Effector memory CD8-positive, alpha-beta T cell (primary cell): Measurements from ENCODE around the gene WHAMM.
A peak's percentile ranks its signal among the peaks of the same experiment; 100 is the strongest.
"Not testable (repeated sequence)": the region's sequence is repeated elsewhere in the genome, so short reads cannot be mapped to it uniquely, and the experiment has no call there.

Experiments used
- ATAC-seq: fragments of 150-1000 bp; cut with Tn5 transposase; replicated peaks from 2 replicates; pipeline ENCODE4 v1.10.0; 2021; ENCODE audit warnings: mild to moderate bottlenecking, moderate library complexity
- DNase-seq, 3 experiments: peaks; one replicate each; pipeline ENCODE4 v3.0.0; 2021
- H3K27ac Mint-ChIP-seq, 2 donors: one replicate each; pipeline ENCODE4 v1.8.0; 2022; ENCODE audit warnings: mild to moderate bottlenecking in 2 of 2, mixed read lengths in 2 of 2, moderate library complexity in 2 of 2
- H3K27me3 Mint-ChIP-seq, 2 donors: one replicate each; pipeline ENCODE4 v1.8.0; 2022; ENCODE audit warnings: mixed read lengths in 2 of 2
- H3K36me3 Mint-ChIP-seq: one replicate; pipeline ENCODE4 v1.8.0; 2022; ENCODE audit warnings: mild to moderate bottlenecking, moderate library complexity, mixed read lengths; ENCODE audit not compliant: insufficient read depth
- H3K4me1 Mint-ChIP-seq, 2 donors: one replicate each; pipeline ENCODE4 v1.8.0; 2022; ENCODE audit warnings: low read depth in 2 of 2, mixed read lengths in 2 of 2
- H3K4me3 Mint-ChIP-seq, 2 donors: one replicate each; pipeline ENCODE4 v1.8.0; 2022; ENCODE audit warnings: mild to moderate bottlenecking in 2 of 2, mixed read lengths in 2 of 2, moderate library complexity in 2 of 2
- H3K9me3 Mint-ChIP-seq, 2 donors: one replicate each; pipeline ENCODE4 v1.8.0; 2022; ENCODE audit warnings: mixed read lengths in 2 of 2
- total RNA-seq, 9 experiments: gene quantifications; one replicate each; lab custom pipeline; 2026; lab: John Stamatoyannopoulos, UW

Gene WHAMM
- 22.3 to 200 (median 64.0) reads per million in 9 experiments for total RNA-seq

GRCh38 chr15:82809308-82810060, at the start of gene WHAMM:
Gene WHAMM (plus strand): TSS chr15:82809628. CDS start chr15:82809727, 99 bp downstream.
- Mint-ChIP-seq H3K27me3 (no peaks in the 10 kb centered on the region), H3K27ac (peak within 1 kb of the TSS; percentile 97), H3K36me3 (peaks cover 47% of the 10 kb centered on the region), H3K9me3 (no peaks in the 10 kb centered on the region), H3K4me1 (peaks cover 20 to 40% of the 10 kb centered on the region in 2 donors), H3K4me3 (peak within 1 kb of the TSS; percentile 86 to 90)
- ATAC-seq (peak; percentile 90), DNase-seq (peak; percentile 93 to 95 (median 94))

GRCh38 chr15:82763361-82764116, 45.9 kb upstream of the WHAMM start:
- H3K27ac Mint-ChIP-seq = no peak overlapping the region
- H3K4me3 Mint-ChIP-seq = no peak overlapping the region

GRCh38 chr15:82764117-82764490, 45.3 kb upstream of the WHAMM start:
- peaks cover 3% of the 10 kb centered on the region for H3K36me3 Mint-ChIP-seq
- ATAC-seq (no peak), DNase-seq (no peak)
- no peaks in the 10 kb centered on the region for H3K27me3 Mint-ChIP-seq
- no peak overlapping the region for H3K27ac Mint-ChIP-seq
- peaks cover 3 to 9% of the 10 kb centered on the region in 2 donors for H3K4me1 Mint-ChIP-seq
- H3K4me3 Mint-ChIP-seq = no peak overlapping the region
- H3K9me3 Mint-ChIP-seq = no peaks in the 10 kb centered on the region

More at GRCh38 chr15:82763361-82764116, 45.9 kb upstream of the WHAMM start:
- DNase-seq = no peak
- Mint-ChIP-seq H3K27me3 (no peaks in the 10 kb centered on the region), H3K9me3 (no peaks in the 10 kb centered on the region), H3K36me3 (peaks cover 4% of the 10 kb centered on the region), H3K4me1 (peaks cover 4 to 11% of the 10 kb centered on the region in 2 donors)
- no peak for ATAC-seq

GRCh38 chr15:82764740-82765139, 44.7 kb upstream of the WHAMM start:
- H3K4me3 Mint-ChIP-seq = no peak overlapping the region
- ATAC-seq = no peak
- H3K4me1 Mint-ChIP-seq = peaks cover 3 to 8% of the 10 kb centered on the region in 2 donors
- H3K9me3 Mint-ChIP-seq = no peaks in the 10 kb centered on the region
- H3K27ac Mint-ChIP-seq = peak overlapping the region in 1 of 2 donors; percentile 77
- H3K27me3 Mint-ChIP-seq = no peaks in the 10 kb centered on the region
- DNase-seq = no peak
- peaks cover 3% of the 10 kb centered on the region for H3K36me3 Mint-ChIP-seq

GRCh38 chr15:82766201-82766600, 43.2 kb upstream of the WHAMM start:
- not testable (repeated sequence) for H3K27me3 Mint-ChIP-seq, ATAC-seq, H3K4me3 Mint-ChIP-seq, H3K27ac Mint-ChIP-seq, H3K4me1 Mint-ChIP-seq, DNase-seq, H3K36me3 Mint-ChIP-seq, H3K9me3 Mint-ChIP-seq

GRCh38 chr15:82767163-82767829, 42.1 kb upstream of the WHAMM start:
- Mint-ChIP-seq H3K9me3 (no peaks in the 10 kb centered on the region), H3K4me1 (peaks cover 0 to 3% of the 10 kb centered on the region in 2 donors), H3K36me3 (peaks cover 3% of the 10 kb centered on the region), H3K4me3 (no peak overlapping the region), H3K27ac (peak overlapping the region in 1 of 2 donors; percentile 2), H3K27me3 (peaks cover 0 to 10% of the 10 kb centered on the region in 2 donors)
- ATAC-seq (no peak), DNase-seq (no peak)

- no peak overlapping the region for H3K4me3 Mint-ChIP-seq
- peaks cover 3% of the 10 kb centered on the region for H3K36me3 Mint-ChIP-seq
- no peaks in the 10 kb centered on the region for H3K9me3 Mint-ChIP-seq
- ATAC-seq (no peak), DNase-seq (no peak)
- peaks cover 0 to 3% of the 10 kb centered on the region in 2 donors for H3K4me1 Mint-ChIP-seq
- H3K27me3 Mint-ChIP-seq = peaks cover 0 to 16% of the 10 kb centered on the region in 2 donors
- H3K27ac Mint-ChIP-seq = no peak overlapping the region
Measured at GRCh38 chr15:82768414-82769054, 40.9 kb upstream of the WHAMM start.

- DNase-seq = no peak
- peaks cover 0 to 16% of the 10 kb centered on the region in 2 donors for H3K27me3 Mint-ChIP-seq
- peaks cover 0 to under 1% of the 10 kb centered on the region in 2 donors for H3K4me1 Mint-ChIP-seq
- H3K27ac Mint-ChIP-seq = peak overlapping the region in 1 of 2 donors; percentile 21
- no peak for ATAC-seq
- no peaks in the 10 kb centered on the region for H3K36me3 Mint-ChIP-seq
- H3K4me3 Mint-ChIP-seq = no peak overlapping the region
- H3K9me3 Mint-ChIP-seq = no peaks in the 10 kb centered on the region
Measured at GRCh38 chr15:82771789-82772607, 37.4 kb upstream of the WHAMM start.

- H3K9me3 Mint-ChIP-seq = no peaks in the 10 kb centered on the region
- no peak overlapping the region for H3K27ac Mint-ChIP-seq
- H3K4me3 Mint-ChIP-seq = no peak overlapping the region
- no peaks in the 10 kb centered on the region for H3K4me1 Mint-ChIP-seq
- peaks cover 0 to 16% of the 10 kb centered on the region in 2 donors for H3K27me3 Mint-ChIP-seq
- H3K36me3 Mint-ChIP-seq = no peaks in the 10 kb centered on the region
- ATAC-seq = no peak
- DNase-seq = no peak
Measured at GRCh38 chr15:82774496-82774895, 34.9 kb upstream of the WHAMM start.

GRCh38 chr15:82778755-82779154, 30.7 kb upstream of the WHAMM start:
- Mint-ChIP-seq H3K27me3 (peaks cover 0 to 12% of the 10 kb centered on the region in 2 donors), H3K4me3 (no peak overlapping the region), H3K27ac (no peak overlapping the region), H3K36me3 (peaks cover 2% of the 10 kb centered on the region), H3K9me3 (no peaks in the 10 kb centered on the region), H3K4me1 (no peaks in the 10 kb centered on the region)
- no peak for DNase-seq
- no peak for ATAC-seq

GRCh38 chr15:82781349-82781748, 28.1 kb upstream of the WHAMM start:
- Mint-ChIP-seq H3K27ac (no peak overlapping the region), H3K9me3 (no peaks in the 10 kb centered on the region), H3K36me3 (peaks cover 2% of the 10 kb centered on the region), H3K27me3 (peaks cover 5 to 25% of the 10 kb centered on the region in 2 donors), H3K4me3 (no peak overlapping the region), H3K4me1 (no peaks in the 10 kb centered on the region)
- DNase-seq = no peak
- ATAC-seq = no peak

- DNase-seq (no peak), ATAC-seq (no peak)
- H3K4me1 Mint-ChIP-seq = peaks cover 0 to 1% of the 10 kb centered on the region in 2 donors
- no peak overlapping the region for H3K4me3 Mint-ChIP-seq
- peaks cover 5 to 16% of the 10 kb centered on the region in 2 donors for H3K27me3 Mint-ChIP-seq
- no peaks in the 10 kb centered on the region for H3K9me3 Mint-ChIP-seq
- H3K36me3 Mint-ChIP-seq = no peaks in the 10 kb centered on the region
- no peak overlapping the region for H3K27ac Mint-ChIP-seq
Measured at GRCh38 chr15:82788496-82788895, 20.9 kb upstream of the WHAMM start.
